ENCODE measurements around the gene RGS12.

The RGS12 gene

DNA sequence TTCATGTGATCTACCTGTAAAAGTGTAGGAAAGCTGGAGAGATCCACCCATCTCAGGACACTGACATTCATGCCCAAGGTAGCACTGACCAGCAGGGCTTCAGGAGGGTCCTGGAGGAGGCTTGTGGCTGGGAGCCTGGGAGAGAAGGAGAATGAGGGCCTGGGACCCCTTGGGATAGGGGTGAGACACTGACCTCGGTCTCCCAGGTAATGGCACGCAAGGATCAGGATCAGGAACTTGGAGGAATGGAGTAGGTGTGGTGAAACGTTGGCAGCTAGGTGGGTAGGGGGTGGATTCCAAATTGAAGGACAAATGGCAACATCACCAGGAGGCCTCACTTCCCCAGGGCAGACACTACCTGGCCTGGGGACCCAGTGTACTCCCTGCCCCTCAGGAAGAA, 12.4 kb upstream of the RGS12 start:
- DNase-seq: no peak

DNA sequence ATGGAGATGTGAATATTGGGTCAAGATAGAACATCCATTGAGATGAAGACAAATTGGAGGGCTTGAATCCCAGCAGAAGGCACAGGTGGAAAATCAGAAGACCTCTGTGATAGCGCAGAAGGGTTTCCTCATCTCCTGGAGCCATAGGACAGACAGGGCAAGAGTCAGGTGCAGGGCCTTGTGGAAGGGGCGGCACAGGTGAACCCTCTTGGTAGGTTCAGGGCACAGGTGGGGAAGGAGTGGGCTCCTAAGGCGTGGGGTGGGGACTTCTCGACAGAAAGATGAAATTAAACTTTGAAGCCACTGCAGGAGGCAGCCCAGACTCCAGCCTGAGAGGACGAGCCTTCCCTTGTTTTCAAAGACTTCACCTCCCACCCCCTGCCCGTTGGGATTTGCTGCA, 9.3 kb upstream of the RGS12 start:
- DNase-seq: no peak

DNA sequence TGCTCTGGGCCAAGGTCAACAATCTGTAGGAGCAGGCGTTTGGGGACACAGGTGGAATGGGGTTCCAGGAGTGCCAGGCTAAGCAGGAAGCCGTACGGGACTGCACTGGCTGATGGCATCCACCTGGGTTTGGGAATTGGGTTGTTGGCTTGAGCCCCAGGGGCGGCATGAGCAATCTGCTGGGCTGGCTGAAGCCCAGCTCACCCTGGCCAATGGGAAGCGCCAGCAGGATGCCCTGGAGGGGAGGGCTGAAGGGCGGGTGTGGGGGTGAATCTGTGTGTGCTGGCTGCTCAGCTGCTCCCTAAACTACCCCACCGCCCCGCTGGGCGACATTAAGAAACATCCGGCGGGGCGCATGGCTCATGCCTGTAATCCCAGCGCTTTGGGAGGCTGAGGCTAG, 8.9 kb upstream of the RGS12 start:
- DNase-seq: no peak

DNA sequence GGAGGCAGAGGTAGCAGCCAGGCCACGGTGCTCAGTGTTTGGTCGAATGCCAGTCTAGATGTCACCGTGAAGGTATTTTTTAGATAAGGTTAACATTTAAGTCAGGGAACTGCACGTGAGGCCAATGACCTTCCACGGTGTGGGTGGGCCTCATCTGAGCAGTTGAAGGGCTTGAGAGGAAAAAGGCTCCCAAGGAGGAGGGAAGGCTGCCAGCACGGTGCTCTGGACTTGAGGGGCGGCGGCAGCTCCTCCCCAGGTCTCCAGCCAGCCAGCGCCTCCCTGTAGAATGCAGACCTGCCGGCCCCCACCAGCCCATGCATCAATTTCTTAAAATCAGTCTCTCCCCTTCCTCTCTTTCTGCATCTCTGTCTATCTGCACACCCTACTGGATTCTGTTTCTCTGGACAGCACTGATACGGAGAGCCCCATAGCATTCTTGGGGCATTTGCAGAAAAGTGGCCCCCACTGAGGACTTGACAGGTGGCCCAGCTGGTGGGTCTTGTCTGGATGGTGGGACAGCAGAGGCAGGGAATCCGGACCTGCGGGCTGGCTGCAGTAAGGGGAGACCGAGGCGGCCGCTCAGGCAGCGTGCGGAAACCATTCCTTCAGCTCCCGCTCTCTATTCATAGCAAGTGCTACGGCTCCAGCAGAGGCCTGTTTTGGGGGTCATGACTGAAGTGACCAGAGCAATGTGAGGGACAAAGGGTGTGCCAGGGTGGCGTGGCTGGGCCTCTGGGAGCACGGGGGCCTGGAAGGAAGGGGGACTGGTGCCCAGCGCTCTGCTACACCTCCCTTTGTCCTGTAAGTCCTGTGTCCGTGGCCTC, 7.9 kb upstream of the RGS12 start:
- no peak for DNase-seq

DNA sequence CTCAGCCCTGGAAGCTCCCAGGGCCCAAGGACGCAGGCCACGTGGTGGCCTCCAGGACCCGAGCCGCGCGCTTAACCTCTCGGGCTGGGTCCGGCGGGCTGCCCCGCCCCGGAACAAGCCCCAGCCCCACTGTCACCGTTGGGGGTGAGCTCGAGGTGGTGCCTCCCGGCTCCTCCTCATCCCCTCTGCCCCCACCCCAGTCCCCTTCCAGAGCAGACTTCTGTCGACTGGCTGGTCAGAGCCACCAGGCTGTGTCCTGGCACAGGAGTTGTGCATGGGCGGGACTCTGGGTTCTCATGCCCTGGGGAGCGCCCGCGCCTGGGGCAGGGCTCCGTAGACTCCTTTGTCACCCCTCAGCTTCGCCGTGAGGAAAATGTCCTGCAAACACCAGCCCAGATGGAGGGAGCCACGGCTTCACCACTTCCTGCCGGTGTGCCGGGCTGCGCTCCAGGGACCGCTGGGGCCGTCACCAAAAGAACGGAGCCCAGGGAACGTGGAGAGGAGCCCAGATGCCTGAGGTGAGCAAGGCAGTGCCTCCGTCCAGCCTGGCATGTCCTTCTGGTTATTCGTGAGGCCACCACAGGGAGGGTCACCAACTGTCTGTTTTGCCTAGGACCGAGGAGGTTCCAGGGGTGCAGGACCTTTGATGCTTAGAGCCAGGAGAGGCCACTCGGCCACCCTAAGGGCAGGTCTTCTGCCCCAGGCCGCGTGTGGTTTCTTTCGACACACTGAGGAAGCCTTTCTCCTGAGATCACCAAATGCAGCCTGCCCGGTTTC, 7.1 kb upstream of the RGS12 start:
- DNase-seq: no peak

DNA sequence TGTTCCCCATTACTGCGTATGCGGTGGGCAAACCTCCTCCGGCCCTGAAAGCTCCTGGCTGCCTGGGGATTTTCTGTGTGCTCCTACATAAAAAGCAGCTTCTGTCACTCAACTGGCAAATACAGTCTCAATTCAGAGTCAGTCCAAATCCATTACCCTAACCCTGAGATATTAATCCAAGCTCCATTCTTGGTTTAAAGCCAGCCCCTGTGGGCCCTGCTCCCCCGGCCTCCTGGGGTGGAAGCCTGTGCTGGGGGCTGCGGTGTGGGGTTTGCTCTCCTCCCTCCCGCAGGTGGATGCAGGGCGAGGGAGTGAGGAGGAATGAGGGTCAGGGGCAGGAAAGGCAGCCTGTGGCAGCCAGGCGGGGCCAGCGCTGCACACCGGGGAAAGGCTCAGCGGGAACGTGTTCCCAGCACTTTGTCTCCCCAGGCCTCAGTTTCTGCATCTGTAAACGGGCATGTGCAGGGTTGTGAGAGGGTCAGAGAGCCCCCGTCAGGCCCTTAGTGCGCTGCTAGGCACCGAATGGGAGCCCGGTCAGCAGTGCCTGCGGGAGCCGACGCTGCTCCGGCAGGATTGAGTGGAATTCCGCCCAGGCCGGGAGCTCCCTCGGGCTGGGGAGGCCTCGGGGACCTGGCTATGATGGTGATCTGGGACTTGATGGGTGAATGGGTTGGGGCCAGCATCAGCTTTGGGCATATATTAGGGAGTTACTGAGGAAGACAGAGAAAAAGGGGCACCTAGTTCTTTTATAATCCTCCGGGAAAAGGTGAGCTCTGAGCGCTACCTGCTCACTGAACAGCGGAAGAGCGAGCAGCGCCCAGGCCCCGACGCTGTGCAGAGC, 6.3 kb upstream of the RGS12 start:
- DNase-seq: peak; percentile 16

DNA sequence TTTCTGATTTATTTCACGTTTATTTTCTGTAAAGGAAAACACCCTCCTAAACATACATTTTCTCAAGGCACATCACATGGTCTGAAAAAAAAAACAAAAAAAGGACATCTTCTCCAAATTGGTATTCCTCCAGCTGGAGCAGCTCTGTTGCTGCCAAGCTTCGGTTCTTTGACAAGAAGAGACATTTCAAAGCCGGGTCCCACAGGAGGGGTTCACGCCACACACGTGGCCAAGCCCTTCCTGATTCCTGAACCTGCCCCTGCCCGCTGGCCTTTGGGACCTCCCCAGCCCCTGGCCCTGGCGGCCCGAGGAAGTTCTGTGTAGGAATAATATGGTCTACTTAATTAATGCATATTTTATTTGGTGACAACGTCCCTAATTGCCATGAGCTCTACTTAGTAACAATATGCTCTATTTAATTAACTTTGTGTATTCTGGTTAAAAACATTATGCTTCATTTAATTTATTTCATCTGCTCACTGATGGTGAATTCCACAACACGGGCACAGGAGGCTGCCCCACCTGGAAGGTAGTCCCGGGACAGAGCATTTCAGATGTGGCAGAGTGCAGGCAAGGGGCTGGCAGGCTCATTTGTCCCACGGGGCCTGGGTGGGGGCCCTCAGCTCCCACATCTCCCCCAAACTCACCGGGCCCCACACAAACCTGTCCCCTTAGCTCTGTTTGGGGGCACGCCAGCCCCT, 5.4 kb upstream of the RGS12 start:
- no peak for DNase-seq

DNA sequence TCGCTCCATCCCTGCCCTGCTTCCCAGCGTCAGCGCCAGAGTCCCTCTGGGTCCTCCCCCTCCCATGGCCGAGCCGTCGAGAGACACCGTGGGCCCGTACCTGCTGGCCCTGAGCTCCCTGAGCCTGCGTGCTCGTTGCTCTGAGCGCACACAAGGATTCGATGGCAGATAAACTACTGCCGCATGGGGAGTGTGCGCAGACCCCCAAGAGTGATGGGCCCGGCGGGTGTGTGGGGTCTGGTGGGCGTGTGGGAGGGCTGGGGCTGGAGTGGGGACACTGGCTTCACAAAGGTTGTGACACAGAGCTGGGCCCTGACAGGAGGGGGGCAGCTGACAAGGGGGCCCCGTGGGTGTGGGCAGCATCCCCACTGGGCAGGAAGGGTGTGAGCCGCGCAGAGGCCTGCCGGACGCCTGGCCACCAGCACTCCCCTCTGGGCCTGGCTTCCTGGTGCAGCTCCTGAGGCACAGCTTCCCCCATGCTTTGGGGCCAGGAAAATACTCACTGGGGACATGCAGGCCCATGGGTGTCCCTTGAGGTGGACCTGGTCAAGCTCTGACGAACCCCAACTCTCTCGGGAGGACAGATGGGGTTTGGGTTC, 4.8 kb upstream of the RGS12 start:
- no peak for DNase-seq

DNA sequence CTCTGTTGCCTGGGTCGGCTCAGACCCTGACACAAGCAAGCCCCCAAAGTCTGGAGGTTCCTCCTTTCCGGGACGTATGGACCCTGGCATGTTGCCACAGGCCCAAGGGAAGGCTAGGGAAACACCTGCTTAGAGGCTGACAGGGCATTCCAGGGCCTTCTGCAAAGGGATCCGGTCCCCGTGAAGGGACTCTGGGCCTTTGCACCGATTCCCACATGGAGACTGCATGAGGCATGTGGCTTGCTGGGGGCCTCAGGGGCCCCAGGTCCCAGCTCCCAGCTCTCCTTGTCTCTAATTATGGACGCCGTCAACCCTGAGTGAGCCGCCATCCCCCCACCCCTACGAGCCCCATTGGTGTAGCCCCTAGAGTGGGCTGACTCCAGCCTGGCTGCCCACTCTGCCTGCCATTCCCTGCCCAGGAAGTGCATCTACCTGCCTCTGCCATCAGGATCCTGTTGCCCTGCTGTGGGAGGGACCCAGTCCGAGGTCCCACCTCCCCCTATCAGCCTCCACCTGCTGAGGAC, 4.2 kb upstream of the RGS12 start:
- DNase-seq: no peak

DNA sequence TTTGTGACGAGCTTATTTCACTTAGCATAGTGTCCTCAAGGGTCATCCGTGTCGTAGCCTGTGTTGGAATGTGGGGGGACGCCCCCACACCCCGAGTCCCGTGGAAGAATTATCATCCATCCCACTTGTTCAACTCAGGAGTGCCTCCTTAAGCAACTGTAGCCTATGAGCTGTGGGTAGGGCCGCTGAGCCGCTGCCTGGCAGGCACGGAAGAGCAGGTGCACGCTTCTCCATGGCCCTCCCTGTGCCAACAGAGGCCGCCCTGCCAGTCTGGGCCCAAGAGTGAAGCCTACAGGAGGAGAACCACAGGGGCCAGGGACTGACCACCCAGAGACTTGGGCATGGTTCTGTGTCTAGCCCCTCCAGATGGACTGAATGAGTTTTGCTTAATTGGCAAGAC, 2.3 kb upstream of the RGS12 start:
- no peak for DNase-seq

DNA sequence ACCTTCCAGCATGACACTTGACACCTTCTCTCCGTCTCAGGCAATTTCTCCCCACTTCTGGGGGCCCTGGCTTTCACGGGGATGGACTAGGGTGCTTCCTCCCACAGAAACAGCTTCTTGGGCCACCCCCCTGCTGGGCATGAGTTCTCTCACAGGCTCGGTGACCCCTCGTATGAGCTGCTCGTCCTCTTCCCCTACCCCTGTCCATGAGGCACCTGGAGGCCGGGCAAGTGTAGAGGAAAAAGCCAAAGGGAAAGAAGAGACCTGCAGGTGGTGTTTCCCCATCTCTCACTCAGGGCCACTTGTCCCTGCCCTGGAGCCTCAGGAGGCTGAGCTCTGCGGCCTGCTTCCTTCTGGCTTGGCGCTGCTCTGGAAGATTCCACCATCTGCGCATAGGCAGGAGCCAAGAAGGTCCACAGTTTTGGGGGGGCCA, 1.9 kb upstream of the RGS12 start:
- DNase-seq: no peak

DNA sequence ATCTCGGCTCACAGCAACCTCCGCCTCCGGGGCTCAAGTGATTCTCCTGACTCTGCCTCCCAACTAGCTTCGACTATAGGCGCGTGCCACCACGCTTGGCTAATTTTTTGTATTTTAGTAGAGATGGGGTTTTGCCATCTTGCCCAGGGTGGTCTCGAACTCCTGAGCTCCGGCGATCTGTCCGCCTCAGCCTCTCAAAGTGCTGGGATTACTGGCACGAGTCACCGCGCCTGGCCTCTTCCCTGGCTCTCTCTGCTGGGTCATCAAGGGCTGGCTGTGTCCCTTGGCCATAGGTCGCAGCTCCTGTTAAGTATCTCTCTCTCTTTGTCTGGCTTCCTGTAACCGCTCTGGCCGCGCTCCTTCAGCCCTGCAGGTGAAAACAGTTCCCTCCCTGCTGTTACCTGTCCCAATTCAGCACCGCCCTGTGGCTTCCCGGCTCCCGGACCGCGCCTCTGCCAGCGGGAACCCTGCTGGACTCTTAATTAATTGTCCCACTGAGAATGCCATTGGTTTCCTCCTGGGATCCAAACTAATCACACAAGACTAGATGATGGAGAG, 1.3 kb upstream of the RGS12 start:
- DNase-seq: no peak

DNA sequence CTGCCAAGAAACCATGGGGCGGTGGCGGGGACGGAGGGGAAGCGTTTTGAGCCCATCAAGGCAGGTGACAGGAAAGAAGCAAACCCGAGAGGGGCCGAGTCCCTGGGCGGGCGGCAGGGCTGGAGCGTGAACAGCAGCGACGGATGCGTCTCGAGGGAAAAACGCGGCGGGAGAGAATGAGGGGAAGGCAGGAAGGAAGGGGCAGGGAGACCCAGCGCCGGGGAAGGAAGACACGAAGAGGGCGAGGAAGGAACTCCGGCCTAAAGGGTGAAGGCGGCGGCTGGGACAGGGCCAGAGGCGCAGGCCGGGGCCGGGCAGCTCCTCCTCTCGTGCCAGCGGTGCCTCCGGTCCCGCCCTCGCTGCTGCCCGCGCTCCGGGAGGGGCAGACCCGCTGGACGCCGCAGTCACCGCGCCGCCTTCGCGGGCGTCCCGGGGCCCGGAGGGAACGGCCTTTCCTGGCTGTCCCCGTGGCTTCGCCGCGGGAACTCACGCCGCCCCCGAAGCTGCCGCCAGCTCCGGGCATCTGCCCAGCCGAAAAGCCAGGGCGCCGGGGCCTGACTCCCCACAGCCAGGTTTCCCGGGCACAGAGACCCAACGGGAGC, 751 bp upstream of the RGS12 start:
- DNase-seq: peak; percentile 21

DNA sequence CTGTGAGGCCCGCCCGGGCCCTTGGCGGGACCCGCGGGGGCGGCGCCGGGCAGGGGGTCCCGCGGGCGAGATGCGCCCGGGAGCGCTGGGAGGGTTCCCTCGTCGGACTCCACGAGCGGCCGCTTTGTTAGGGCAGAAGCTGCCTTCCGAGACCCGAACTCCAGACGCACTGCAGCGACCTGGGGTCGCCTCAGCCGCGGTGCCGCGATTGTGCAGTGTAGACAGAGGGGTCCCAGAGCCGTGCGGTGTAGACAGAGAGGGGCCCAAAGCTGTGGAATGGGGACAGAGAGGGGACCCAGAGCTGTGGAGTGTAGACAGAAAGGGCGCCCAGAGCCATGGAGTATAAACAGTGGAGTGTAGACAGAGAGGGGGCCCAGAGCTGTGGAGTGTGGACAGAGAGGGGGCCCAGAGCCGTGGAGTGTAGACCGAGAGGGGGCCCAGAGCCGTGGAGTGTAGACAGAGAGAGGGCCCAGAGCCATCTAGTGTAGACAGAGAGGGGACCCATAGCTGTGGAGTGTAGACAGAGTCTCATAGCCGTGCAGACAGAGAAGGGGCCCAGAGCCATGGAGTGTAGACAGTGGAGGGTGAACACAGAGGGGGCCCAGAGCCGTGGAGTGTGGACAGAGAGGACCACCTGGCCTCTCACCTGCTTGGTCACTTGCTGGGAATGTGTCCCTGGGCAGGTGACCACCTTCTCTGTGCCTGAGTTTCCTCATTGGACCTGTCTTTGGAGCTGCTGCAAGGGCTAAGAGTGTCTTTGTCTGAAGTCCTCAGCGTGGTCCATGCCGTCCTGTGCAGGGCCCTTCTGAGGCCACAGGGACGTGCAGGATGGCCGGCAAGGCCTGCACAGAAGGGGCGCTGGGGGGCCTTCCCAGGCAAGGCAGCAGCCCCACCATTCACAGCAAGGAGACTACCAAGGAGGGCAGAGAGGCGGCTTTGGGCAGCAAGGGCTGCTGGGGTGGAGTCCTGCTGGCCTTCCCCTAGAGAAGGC, 875 bp downstream of the RGS12 start:
- DNase-seq: no peak

DNA sequence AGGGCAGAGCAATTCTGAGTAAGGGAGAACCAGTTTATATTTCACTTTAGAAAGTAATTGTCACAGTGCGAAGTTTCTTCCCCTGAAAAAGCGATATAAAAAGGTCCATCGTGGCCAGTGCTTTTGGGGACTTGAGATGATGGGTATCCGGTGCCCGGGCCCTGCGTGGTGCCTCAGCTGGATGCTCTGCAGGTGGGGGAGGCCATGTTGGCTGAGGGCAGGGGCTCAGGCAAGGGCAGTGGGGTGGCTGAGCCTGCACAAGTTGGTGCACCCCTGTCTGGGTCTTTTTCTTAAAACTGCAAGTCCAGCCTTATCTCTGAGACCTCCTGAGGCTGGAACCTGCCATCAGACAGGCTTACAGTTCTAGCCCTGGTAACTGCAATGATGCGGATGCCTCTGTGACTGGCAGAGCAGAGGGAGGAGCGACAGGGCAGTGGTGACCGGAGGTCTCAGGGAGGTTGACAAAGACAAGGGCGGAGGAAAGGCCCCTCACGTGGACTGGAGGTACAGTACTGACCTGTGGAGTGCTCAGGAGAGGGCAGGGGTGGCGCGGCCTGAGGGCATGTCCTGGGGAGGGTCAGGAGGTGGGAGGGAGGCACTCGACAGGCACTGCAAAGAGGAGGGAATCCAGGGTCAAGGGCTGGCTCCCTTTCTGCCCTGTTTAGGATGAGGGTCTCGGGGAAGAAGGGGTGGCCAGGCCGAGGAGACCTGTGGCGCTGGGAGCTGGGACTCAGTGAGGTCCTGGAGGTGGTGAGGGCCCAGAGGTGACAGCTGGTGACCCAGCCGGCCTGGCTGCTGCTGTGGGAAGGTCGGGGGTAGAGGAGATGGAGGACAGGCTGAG, 1.8 kb downstream of the RGS12 start:
- DNase-seq: no peak

DNA sequence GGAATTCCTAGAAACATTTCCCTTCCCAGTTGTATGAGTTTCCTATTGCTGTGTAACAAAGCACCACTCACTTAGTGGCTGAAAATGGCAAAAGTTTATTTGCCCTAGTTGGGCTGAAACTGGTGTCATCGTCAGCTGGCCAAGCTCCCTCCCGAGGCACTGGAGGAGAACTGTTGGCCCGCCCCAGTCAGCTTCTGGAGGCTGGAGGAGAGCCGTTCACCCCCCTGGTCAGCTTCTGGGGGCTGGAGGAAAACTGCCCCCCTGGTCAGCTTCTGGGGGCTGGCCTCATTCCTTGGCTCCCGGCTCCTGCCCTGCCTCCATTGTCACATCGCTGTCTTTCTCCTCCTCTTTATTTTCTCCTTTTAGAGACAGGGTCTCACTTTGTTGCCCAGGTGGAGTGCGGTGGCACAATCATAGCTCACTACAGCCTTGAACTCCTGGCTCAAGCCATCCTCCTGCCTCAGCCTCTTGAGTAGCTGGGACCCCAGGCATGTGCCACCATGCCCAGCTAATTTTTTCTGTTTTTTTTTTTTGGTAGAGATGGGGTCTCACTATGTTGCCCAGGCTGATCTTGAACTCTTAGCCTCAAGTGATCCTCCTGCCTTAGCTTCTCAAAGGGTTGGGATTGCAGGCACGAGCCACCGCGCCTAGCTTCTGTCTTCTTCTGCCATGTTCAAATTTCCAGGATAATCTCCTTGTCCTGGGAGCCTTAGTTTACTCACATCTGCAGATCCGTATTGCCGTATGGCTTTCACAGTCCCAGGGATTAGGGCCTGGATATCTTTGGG, 3.2 kb downstream of the RGS12 start:
- DNase-seq: no peak

DNA sequence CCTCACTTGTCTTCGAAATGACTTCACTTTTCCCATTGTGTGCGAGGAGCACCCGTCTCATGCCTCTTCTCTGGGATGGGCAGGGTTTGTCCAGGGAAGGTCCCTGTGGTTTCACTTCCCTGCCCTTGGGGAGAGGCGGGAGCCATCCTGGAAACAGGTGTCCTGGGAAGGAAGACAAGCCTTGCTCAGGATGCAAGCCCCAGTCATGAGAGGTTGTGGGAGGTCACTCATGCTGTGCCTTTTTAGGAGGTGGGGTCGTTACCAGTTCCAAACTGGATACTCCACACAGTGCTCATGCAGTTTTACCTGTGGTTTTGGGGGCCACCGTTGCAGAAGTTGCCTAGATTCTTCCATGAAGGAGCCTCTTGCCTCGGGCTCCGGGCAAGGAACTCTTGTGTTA, 3.8 kb downstream of the RGS12 start:
- DNase-seq: no peak
